DOHH2 (cell line): ENCODE measurements around the gene SUGCT.

ENCODE experiments used
- H3F3A ChIP-seq: fragments of 200-600 bp; sonication (generic), shearing (Covaris generic); 2 replicates; pipeline ENCODE4 v1.6.0; 2016; ENCODE audit warnings: antibody characterized with exemption, mild to moderate bottlenecking; ENCODE audit not compliant: control insufficient read depth, insufficient read depth
- H3K27ac ChIP-seq: fragments of 200-600 bp; sonication (generic); 2 replicates; pipeline ENCODE4 v1.5.1; 2014; ENCODE audit warnings: low read depth, mild to moderate bottlenecking, low read length, moderate library complexity
- H3K27me3 ChIP-seq: fragments of 200-600 bp; sonication (generic); 2 replicates; pipeline ENCODE4 v1.6.1; 2014; ENCODE audit warnings: mild to moderate bottlenecking, low read length, mixed read lengths; ENCODE audit not compliant: control insufficient read depth
- H3K36me3 ChIP-seq: fragments of 200-600 bp; sonication (generic); 2 replicates; pipeline ENCODE4 v1.6.1; 2014; ENCODE audit warnings: mild to moderate bottlenecking, low read length, moderate library complexity, mixed read lengths; ENCODE audit not compliant: control insufficient read depth
- H3K4me1 ChIP-seq: fragments of 200-600 bp; sonication (generic); 2 replicates; pipeline ENCODE4 v1.6.1; 2014; ENCODE audit warnings: mild to moderate bottlenecking, low read length, mixed read lengths; ENCODE audit not compliant: control insufficient read depth
- H3K4me2 ChIP-seq: fragments of 200-600 bp; sonication (generic); 2 replicates; pipeline ENCODE4 v1.6.0; 2014; ENCODE audit warnings: mild to moderate bottlenecking, low read length, moderate library complexity
- H3K4me3 ChIP-seq: fragments of 200-600 bp; sonication (generic); 2 replicates; pipeline ENCODE4 v1.5.1; 2014; ENCODE audit warnings: mild to moderate bottlenecking, low read length, mixed read lengths
- H3K79me2 ChIP-seq: fragments of 200-600 bp; sonication (generic); 2 replicates; pipeline ENCODE4 v1.6.1; 2014; ENCODE audit warnings: mild to moderate bottlenecking, low read length, mixed read lengths; ENCODE audit not compliant: control insufficient read depth
- H3K9me2 ChIP-seq: fragments of 200-600 bp; sonication (generic); replicated peaks from 2 replicates; pipeline ENCODE4 v1.6.1; 2014; ENCODE audit warnings: mild to moderate bottlenecking, low read length, mixed read lengths; ENCODE audit not compliant: control insufficient read depth
- H3K9me3 ChIP-seq: fragments of 200-600 bp; sonication (generic); 2 replicates; pipeline ENCODE4 v1.6.1; 2014; ENCODE audit warnings: antibody characterized with exemption, low read length, mixed read lengths; ENCODE audit not compliant: control insufficient read depth, insufficient read depth
- H4K20me1 ChIP-seq: fragments of 200-600 bp; sonication (generic); 2 replicates; pipeline ENCODE4 v1.6.0; 2014; ENCODE audit warnings: low read depth, mild to moderate bottlenecking, antibody characterized with exemption, low read length, moderate library complexity; ENCODE audit not compliant: control insufficient read depth, insufficient read depth
- EZH2phosphoT487 ChIP-seq: fragments of 200-600 bp; sonication (generic); IDR thresholded peaks from 2 replicates; pipeline ENCODE4 v1.6.1; 2017; ENCODE audit warnings: borderline replicate concordance, mild to moderate bottlenecking, antibody characterized with exemption, low read length, moderate library complexity, mixed read lengths
- TF ChIP-seq, protein P1 (sequence below): fragments of 200-600 bp; sonication (generic); IDR thresholded peaks from one replicate; pipeline ENCODE4 v1.5.1; 2014; ENCODE audit warnings: antibody characterized with exemption, mild to moderate bottlenecking, low read depth, low read length; ENCODE audit not compliant: poor library complexity, severe bottlenecking

SUGCT gene

DNA sequence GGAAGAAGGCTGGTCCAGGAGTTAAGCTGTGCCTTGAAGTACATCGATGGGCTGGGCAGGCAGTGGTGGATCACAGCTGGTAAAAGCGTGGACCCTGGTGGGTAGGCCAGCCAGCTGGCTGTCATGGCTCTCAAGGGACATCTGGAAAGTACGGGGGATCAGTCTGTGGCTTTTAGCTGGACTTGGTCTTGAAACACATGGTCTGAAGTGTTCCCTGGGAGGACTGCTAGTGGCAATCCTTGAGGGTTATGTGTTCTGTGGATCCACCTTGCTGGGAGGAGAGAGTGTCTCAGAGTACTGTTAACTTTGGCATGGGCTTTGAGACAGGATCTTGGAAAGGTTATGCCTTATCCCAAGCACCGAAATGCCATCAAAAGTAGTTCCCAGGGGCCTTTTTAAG lies 754.3 kb downstream of the SUGCT start:
- no peak overlapping the region for H3K4me2 ChIP-seq
- TF ChIP-seq, protein P1, sequence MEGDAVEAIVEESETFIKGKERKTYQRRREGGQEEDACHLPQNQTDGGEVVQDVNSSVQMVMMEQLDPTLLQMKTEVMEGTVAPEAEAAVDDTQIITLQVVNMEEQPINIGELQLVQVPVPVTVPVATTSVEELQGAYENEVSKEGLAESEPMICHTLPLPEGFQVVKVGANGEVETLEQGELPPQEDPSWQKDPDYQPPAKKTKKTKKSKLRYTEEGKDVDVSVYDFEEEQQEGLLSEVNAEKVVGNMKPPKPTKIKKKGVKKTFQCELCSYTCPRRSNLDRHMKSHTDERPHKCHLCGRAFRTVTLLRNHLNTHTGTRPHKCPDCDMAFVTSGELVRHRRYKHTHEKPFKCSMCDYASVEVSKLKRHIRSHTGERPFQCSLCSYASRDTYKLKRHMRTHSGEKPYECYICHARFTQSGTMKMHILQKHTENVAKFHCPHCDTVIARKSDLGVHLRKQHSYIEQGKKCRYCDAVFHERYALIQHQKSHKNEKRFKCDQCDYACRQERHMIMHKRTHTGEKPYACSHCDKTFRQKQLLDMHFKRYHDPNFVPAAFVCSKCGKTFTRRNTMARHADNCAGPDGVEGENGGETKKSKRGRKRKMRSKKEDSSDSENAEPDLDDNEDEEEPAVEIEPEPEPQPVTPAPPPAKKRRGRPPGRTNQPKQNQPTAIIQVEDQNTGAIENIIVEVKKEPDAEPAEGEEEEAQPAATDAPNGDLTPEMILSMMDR = no peak
- no peak for TF ChIP-seq EZH2phosphoT487
- H3K9me2 ChIP-seq = no peaks in the 10 kb centered on the region

DNA sequence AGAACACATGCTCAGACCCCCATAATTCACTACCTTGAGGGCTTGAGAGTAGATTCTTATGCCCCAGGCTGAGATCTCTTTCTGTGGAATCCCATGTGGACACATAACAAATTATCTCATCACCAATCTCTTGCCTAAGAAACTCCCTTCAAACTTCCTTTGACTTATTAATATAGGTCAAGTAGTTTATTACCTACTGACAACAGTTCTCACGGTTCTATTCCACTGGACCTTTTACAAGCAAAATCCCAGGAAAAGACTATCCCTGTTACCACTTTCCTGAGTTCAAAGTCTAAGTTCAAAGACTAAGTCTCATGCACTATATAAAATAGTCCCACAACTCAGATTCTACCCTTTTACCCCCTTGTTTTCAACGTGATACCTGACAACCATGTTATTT lies 754.7 kb downstream of the SUGCT start:
- Histone ChIP-seq H4K20me1 (no peaks in the 10 kb centered on the region), H3K27ac (no peak overlapping the region), H3K4me1 (no peaks in the 10 kb centered on the region), H3F3A (no peaks in the 10 kb centered on the region), H3K9me3 (peaks cover 16% of the 10 kb centered on the region; the same call in 1 of the 2 replicates), H3K4me3 (no peak overlapping the region), H3K4me2 (no peak overlapping the region), H3K79me2 (no peaks in the 10 kb centered on the region), H3K27me3 (no peaks in the 10 kb centered on the region), H3K36me3 (no peaks in the 10 kb centered on the region), H3K9me2 (no peaks in the 10 kb centered on the region)
- TF ChIP-seq, protein P1 = no peak
- TF ChIP-seq EZH2phosphoT487 = no peak

More for the DNA sequence above, 754.3 kb downstream of the SUGCT start:
- H3K9me3 ChIP-seq = peaks cover 14% of the 10 kb centered on the region; the same call in 1 of the 2 replicates
- H3K27me3 ChIP-seq = no peaks in the 10 kb centered on the region
- no peak overlapping the region for H3K4me3 ChIP-seq
- H4K20me1 ChIP-seq = no peaks in the 10 kb centered on the region
- no peaks in the 10 kb centered on the region for H3K4me1 ChIP-seq
- no peaks in the 10 kb centered on the region for H3K36me3 ChIP-seq
- no peak overlapping the region for H3K27ac ChIP-seq
- no peaks in the 10 kb centered on the region for H3F3A ChIP-seq
- no peaks in the 10 kb centered on the region for H3K79me2 ChIP-seq

DNA sequence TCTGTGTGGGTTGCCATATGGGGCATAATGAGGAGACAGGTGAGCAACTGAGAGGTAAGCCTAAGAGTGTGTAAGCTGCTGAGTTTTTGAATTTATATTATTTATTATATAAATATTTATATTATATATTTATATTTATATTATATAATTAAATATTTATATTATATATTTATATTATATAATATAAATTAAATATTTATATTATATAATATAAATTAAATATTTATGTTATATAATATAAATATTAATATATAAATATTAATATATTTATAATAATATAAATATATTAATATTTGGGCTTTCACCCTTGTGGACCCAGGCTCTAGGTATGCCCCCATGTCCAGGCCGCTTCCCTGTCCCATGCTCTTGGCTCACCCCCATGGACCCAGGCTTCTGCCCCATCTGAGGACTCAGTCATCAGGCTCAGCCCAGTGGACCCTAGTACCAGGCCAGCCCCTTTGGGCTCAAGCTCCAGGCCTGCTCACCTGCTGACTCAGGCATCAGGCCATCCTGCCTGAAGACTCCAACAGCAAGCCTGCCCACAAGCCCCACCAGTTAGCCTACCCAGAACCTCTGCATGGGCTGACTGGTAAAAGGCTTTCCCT lies 755.4 kb downstream of the SUGCT start:
- no peaks in the 10 kb centered on the region for H3K79me2 ChIP-seq
- H3K4me1 ChIP-seq = no peaks in the 10 kb centered on the region
- TF ChIP-seq, protein P1 = no peak
- no peak for TF ChIP-seq EZH2phosphoT487
- peaks cover 21% of the 10 kb centered on the region; the same call in 1 of the 2 replicates for H3K9me3 ChIP-seq
- no peak overlapping the region for H3K27ac ChIP-seq
- no peaks in the 10 kb centered on the region for H3K27me3 ChIP-seq
- no peaks in the 10 kb centered on the region for H3F3A ChIP-seq
- no peak overlapping the region for H3K4me3 ChIP-seq
- no peaks in the 10 kb centered on the region for H3K36me3 ChIP-seq
- no peaks in the 10 kb centered on the region for H3K9me2 ChIP-seq
- H3K4me2 ChIP-seq = no peak overlapping the region
- H4K20me1 ChIP-seq = no peaks in the 10 kb centered on the region
